Transverse colon (tissue), 4 donors: Measurements from ENCODE around the gene PCDH17.

Experiments
- CTCF ChIP-seq, 5 experiments: fragments of 200-600 bp in 3 of 5; fragments of 450-650 bp in 2 of 5; sonication (generic) in 3 of 5; IDR thresholded peaks; 1 replicate in 2 of 5; 2 replicates in 3 of 5; pipeline ENCODE4 v1.5.1; 2016 to 2017; ENCODE audit warnings: antibody characterized with exemption in 5 of 5, inconsistent platforms in 3 of 5, mild to moderate bottlenecking in 2 of 5, moderate library complexity in 1 of 5
- POLR2A ChIP-seq: fragments of 450-650 bp; IDR thresholded peaks from one replicate; pipeline ENCODE4 v1.6.1; 2016; ENCODE audit warnings: antibody characterized with exemption, mild to moderate bottlenecking, moderate library complexity
- POLR2AphosphoS5 ChIP-seq, 3 donors: sonication (generic); formaldehyde crosslinking; IDR thresholded peaks; one replicate each; pipeline ENCODE4 v1.6.1; 2016; ENCODE audit warnings: antibody characterized with exemption in 3 of 3

GRCh38 chr13:57680609-57681008 is 49.1 kb downstream of the PCDH17 start:
- TF ChIP-seq POLR2AphosphoS5 (IDR thresholded peaks at IDR 0.05) (no peak), CTCF (IDR thresholded peaks at IDR 0.05) (no peak), POLR2A (no peak)
